HL-60/S4 treated with retinoic acid at 250 ng/mL for 4 days and 3 days (cell line): ENCODE measurements around the gene OR4S2.

Source experiments
- in situ Hi-C: fragments of 300-500 bp; cut with MboI; formaldehyde crosslinking; loops from 2 replicates; pipeline ENCODE4 v1.7.0; 2022; ENCODE audit warnings: low sequenced_read_pairs

Gene OR4S2, protein sequence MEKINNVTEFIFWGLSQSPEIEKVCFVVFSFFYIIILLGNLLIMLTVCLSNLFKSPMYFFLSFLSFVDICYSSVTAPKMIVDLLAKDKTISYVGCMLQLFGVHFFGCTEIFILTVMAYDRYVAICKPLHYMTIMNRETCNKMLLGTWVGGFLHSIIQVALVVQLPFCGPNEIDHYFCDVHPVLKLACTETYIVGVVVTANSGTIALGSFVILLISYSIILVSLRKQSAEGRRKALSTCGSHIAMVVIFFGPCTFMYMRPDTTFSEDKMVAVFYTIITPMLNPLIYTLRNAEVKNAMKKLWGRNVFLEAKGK

DNA sequence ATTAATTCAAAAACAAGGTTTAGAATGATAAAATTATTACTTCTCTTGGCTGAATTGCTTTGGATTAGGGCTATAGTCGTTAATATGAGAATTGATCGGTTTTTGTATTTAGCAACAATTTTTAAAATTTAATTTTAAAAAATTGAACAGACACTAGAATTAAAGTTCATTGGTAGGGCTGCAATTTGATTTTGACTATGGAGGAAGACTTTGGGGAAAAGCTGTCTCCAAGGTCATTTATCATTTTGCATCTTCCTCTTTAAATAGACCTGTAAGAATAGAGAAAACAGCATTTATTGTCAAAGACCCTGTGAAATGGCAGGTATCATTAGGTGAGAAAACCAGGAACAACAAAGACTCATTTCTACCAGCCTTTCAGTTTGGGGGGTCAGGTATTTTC lies at the start of gene OR4S2:
OR4S2 (plus strand) TSS at position 301 of the 400 bp plus-strand sequence. CDS start 2,577 bp downstream, outside the sequence.
- in situ Hi-C loops, result no loop called here

GRCh38 chr11:55607545-55607944 lies 40.6 kb upstream of the OR4S2 start, which contains the start of gene OR4C11:
Gene OR4C11 (minus strand): TSS chr11:55607645. CDS start chr11:55604373, 3,272 bp downstream.
- in situ Hi-C loops, result no loop called here

DNA sequence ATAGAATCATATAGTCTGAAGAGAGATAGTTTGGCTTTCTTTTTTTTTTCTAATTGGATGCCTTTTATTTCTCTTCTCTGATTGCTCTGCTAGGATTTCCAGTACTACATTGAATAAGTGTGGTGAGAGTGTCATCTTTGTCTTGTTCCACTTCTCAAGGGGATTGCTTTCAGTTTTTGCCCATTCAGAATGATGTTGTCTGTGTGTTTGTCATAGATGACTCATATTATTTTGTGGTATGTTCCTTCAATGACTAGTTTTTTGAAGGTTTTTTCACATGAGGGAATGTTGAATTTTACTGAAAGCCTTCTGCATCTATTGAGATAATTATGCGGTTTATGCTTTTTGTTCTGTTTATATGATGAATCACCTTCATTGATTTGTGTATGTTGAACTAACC lies 23.6 kb upstream of the OR4S2 start:
- in situ Hi-C loops, result no loop called here

- in situ Hi-C loops, result no loop called here
Measured at GRCh38 chr11:55634813-55635212, 13.3 kb upstream of the OR4S2 start, which contains the start of gene OR4P4. Gene OR4P4 (plus strand): TSS chr11:55635113.

GRCh38 chr11:55652560-55652959 lies 4.4 kb downstream of the OR4S2 start:
- in situ Hi-C loops, result no loop called here

DNA sequence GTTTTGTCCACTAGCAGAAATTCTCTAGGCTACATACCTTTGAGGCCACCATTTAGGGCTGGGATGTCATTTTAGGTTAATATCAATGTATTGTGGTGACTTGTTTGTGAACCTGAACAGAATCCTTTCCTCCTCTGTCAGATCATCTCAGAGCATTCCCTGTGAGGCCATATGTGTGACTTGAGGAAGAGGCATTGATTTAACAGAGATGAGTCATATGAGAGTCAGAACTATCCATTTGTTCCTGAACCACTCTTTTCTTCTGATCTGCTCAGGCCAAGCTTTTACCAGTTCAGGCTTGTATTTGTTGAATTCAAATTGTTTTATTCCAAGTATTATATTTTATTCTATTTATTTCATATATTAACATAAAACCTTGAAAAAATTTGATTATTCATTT lies 7.0 kb downstream of the OR4S2 start:
- in situ Hi-C loops, result no loop called here

DNA sequence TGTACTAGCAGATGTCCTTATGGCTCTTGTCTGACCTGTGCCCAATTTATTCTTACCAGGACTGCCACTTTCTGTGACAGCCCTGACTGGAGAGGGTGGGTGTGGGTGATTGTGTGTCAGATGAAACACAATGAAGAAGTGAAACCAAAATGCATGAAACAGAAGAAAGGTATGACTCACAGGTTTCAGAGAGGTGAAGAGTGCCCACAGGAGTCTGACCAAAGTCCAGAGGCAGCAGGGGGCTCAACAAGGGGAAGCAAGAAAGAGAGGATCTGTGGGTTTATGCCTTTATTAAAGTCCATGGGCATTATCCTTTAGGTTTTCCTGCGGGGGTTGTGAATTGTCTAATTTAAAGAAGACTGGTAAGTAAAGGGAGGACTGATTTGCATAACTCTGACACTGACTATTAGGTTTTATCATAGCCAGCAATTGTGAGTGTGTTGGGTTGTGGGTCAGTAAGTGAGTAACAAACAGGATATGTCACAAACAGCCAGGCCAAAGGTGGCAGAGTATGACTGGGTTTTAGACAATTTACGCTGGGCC lies 10.0 kb downstream of the OR4S2 start:
- in situ Hi-C loops, result no loop called here

GRCh38 chr11:55658608-55659007 lies 10.5 kb downstream of the OR4S2 start:
- in situ Hi-C loops, result no loop called here

- in situ Hi-C loops, result no loop called here
Measured at GRCh38 chr11:55661901-55662300, 13.8 kb downstream of the OR4S2 start, which contains the start of gene OR4C6. Gene OR4C6 (plus strand): TSS chr11:55662201. CDS start chr11:55665167, 2,966 bp downstream.

DNA sequence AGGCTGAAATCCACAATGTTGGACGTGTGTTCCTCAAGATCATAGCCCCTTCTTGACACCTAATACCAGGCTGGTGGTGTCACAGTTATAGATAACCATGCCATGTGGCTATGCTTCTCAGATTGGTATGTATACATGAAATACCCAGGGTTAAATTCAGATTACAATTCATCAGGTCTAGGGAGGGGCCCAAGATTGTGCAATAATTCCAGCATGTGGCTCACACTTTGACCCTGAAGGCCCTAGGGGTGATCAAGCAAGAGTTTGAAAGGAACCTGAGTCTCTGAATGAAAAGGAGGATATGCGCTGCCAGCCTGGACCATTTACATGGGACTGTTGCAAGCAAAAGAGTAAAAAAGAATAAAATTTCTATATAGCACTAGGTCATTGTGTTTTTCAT lies 21.2 kb downstream of the OR4S2 start:
- in situ Hi-C loops, result no loop called here

- in situ Hi-C loops, result no loop called here
Measured at GRCh38 chr11:55673860-55674259, 25.7 kb downstream of the OR4S2 start.

GRCh38 chr11:55697817-55698216 lies 49.7 kb downstream of the OR4S2 start:
- in situ Hi-C loops, result no loop called here

GRCh38 chr11:55701429-55701828 lies 53.3 kb downstream of the OR4S2 start:
- in situ Hi-C loops, result no loop called here
